OCI-LY7 (cell line): ENCODE data around the gene ZFR2. TPM values are rescaled to one million over a fixed set of nuclear protein-coding genes. Genes with fewer than 3 reads are reported as not detected.

Experiments used
- BruUV-seq: library from RNA; stranded (reverse); fragments of 400-500 nt; replicated peaks from 2 replicates; lab custom pipeline; 2021; lab: Mats Ljungman, UMichigan
- CTCF ChIA-PET: fragments of 300-600 bp; sonication (Branson Sonifier 250); formaldehyde crosslinking; loops from one replicate; lab custom pipeline; 2022; ENCODE audit warnings: antibody characterized with exemption; ENCODE audit not compliant: unreplicated experiment; lab: Charles Lee
- POLR2A ChIA-PET: fragments of 300-600 bp; sonication (Branson Sonifier 250); formaldehyde crosslinking; loops from one replicate; lab custom pipeline; 2022; ENCODE audit warnings: antibody characterized with exemption; lab: Charles Lee
- DNase-seq: peaks from one replicate; pipeline ENCODE4 v3.0.0-alpha.2; 2015; ENCODE audit warnings: low spot score
- H2AFZ ChIP-seq: fragments of 200-600 bp; sonication (generic), shearing (Covaris generic); 2 replicates; pipeline ENCODE4 v1.6.1; 2014; ENCODE audit warnings: mild to moderate bottlenecking, antibody characterized with exemption, low read length, moderate library complexity
- H3K27ac ChIP-seq: fragments of 200-600 bp; sonication (generic); 2 replicates; pipeline ENCODE4 v1.5.1; 2014; ENCODE audit warnings: mixed run types, low read depth, mild to moderate bottlenecking, moderate library complexity, low read length, inconsistent platforms; ENCODE audit not compliant: poor library complexity, severe bottlenecking
- H3K36me3 ChIP-seq: fragments of 200-600 bp; sonication (generic); 2 replicates; pipeline ENCODE4 v1.6.1; 2014; ENCODE audit warnings: mild to moderate bottlenecking, antibody characterized with exemption, low read length, moderate library complexity, mixed read lengths; ENCODE audit not compliant: insufficient read depth
- H3K4me1 ChIP-seq: fragments of 200-600 bp; sonication (generic); 2 replicates; pipeline ENCODE4 v1.5.1; 2014; ENCODE audit warnings: mild to moderate bottlenecking, low read length; ENCODE audit not compliant: insufficient read depth, poor library complexity, severe bottlenecking
- H3K4me2 ChIP-seq: fragments of 200-600 bp; sonication (generic); 2 replicates; pipeline ENCODE4 v1.6.1; 2014; ENCODE audit warnings: mild to moderate bottlenecking, low read length
- H3K4me3 ChIP-seq: fragments of 200-600 bp; sonication (generic); 2 replicates; pipeline ENCODE4 v1.5.1; 2014; ENCODE audit warnings: mild to moderate bottlenecking, low read depth, low read length; ENCODE audit not compliant: poor library complexity, severe bottlenecking
- H3K79me2 ChIP-seq: fragments of 200-600 bp; sonication (generic); 2 replicates; pipeline ENCODE4 v1.6.1; 2016; ENCODE audit warnings: low read depth, mild to moderate bottlenecking, low read length, moderate library complexity, mixed read lengths; ENCODE audit not compliant: insufficient read depth
- H3K9me2 ChIP-seq: fragments of 200-600 bp; sonication (generic); 2 replicates; pipeline ENCODE4 v1.6.1; 2016; ENCODE audit warnings: mild to moderate bottlenecking, low read length, mixed read lengths; ENCODE audit not compliant: insufficient read depth
- H3K9me3 ChIP-seq: fragments of 200-600 bp; sonication (generic); 2 replicates; pipeline ENCODE4 v1.6.1; 2014; ENCODE audit warnings: mild to moderate bottlenecking, mixed run types, low read length, mixed read lengths
- H4K20me1 ChIP-seq: fragments of 200-600 bp; sonication (generic); 2 replicates; pipeline ENCODE4 v1.6.1; 2014; ENCODE audit warnings: mild to moderate bottlenecking, antibody characterized with exemption, low read length, moderate library complexity, mixed read lengths; ENCODE audit not compliant: insufficient read depth
- EZH2phosphoT487 ChIP-seq: fragments of 200-600 bp; sonication (generic); IDR thresholded peaks from 2 replicates; pipeline ENCODE4 v1.6.1; 2018; ENCODE audit warnings: low read depth, borderline replicate concordance, mild to moderate bottlenecking, mixed run types, antibody characterized with exemption, low read length, moderate library complexity, mixed read lengths
- intact Hi-C: fragments of 100-400 bp; cut with micrococcal nuclease; formaldehyde crosslinking; loops from one replicate; pipeline ENCODE4 v1.10.0; 2022; ENCODE audit not compliant: unreplicated experiment
- total RNA-seq, 2 experiments: library from RNA; depleted of rRNA in 1 of 2; stranded (reverse); fragments of >200 nt in 1 of 2; shearing (Covaris generic) in 1 of 2; gene quantifications; 2 replicates each; pipeline ENCODE4 v1.2.3, GENCODE V29; 2014 to 2022
- TF ChIP-seq, protein P1 (sequence below): fragments of 200-600 bp; sonication (generic); conservative IDR thresholded peaks from 2 replicates; pipeline ENCODE4 v1.5.1; 2014; ENCODE audit warnings: mild to moderate bottlenecking, antibody characterized with exemption, low read length, moderate library complexity, mixed read lengths

ZFR2 gene
- total RNA-seq, 2 experiments from 2014 or later = not detected

DNA sequence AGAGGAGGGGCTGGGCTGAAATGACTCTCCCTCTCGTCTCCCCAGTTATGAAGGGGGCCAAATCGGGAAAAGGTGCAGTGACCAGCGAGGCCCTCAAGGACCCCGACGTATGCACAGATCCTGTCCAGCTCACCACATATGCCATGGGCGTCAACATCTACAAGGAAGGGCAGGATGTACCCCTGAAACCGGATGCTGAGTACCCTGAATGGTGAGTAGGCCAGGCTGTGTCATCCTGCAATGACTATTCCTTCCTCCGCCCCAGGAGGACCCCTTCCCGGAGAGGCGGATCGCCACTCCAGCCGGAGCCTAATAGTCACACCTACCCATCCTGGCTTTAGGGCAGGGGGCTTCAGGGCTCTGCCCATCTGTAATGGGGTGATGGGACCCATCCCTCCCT, 103.7 kb downstream of the ZFR2 start:
- no TSS peak for BruUV-seq
- Histone ChIP-seq H3K9me3 (no peaks in the 10 kb centered on the region), H3K4me2 (no peak overlapping the region), H3K36me3 (peaks cover 22% of the 10 kb centered on the region), H2AFZ (no peak overlapping the region), H3K4me1 (peaks cover 9% of the 10 kb centered on the region), H3K27ac (no peak overlapping the region), H3K4me3 (no peak overlapping the region), H3K9me2 (no peaks in the 10 kb centered on the region), H4K20me1 (no peaks in the 10 kb centered on the region), H3K79me2 (peaks cover 15% of the 10 kb centered on the region)
- ChIA-PET POLR2A (no interaction called here), CTCF (no interaction called here)
- DNase-seq = no peak
- TF ChIP-seq, protein P1, sequence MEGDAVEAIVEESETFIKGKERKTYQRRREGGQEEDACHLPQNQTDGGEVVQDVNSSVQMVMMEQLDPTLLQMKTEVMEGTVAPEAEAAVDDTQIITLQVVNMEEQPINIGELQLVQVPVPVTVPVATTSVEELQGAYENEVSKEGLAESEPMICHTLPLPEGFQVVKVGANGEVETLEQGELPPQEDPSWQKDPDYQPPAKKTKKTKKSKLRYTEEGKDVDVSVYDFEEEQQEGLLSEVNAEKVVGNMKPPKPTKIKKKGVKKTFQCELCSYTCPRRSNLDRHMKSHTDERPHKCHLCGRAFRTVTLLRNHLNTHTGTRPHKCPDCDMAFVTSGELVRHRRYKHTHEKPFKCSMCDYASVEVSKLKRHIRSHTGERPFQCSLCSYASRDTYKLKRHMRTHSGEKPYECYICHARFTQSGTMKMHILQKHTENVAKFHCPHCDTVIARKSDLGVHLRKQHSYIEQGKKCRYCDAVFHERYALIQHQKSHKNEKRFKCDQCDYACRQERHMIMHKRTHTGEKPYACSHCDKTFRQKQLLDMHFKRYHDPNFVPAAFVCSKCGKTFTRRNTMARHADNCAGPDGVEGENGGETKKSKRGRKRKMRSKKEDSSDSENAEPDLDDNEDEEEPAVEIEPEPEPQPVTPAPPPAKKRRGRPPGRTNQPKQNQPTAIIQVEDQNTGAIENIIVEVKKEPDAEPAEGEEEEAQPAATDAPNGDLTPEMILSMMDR = no peak
- TF ChIP-seq EZH2phosphoT487 = no peak
- intact Hi-C loops = no loop called here

DNA sequence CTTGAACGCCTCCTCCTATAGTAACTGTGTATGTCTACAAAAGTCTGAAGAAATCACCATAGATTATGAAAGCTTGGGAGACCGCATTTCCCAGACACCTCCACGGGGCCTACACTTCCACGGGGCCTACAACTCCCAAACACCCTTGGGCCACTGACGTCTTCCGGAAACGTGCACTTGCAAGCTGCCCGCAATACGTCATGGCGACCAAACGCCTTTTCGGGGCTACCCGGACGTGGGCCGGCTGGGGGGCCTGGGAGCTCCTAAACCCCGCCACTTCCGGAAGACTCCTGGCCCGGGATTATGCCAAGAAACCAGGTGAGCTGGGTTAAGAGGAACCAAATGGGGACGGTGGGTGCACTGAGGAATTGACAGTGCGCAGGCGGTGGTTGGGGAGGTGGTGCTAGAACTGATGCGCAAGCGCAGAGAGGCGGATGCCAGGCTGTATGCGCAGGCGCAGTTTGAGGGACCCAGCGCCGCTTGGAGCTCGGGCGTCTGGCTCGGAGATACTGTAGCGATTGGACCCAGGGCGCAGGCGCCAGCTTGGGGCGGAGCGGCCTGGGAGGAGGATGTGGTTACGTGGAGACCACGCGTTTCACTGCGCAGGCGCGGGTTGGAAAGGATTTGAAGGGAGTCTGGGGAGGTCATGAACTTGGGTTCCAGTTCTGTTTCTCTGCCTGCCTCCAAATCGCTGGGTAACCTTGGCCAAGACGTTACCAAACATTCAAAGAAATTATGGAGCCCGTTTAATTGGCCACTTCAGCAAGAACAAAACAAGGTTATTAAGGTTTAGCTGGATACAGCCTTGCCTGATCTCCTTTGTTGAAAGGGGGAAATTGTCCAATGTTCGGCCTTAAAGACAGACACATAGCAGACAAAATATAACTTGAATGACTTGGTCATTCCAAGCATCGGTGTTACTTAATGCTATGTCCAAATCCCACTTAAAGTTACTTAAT, 106.1 kb downstream of the ZFR2 start, which contains the start of gene MRPL54:
Gene MRPL54 (plus strand): TSS at position 182 of the 959 bp plus-strand sequence. CDS start 19 bp downstream, at position 201.
- CTCF ChIA-PET = interaction anchor here (0.5 kb wide), 1 partner anchor 296 kb away, joined by 3 read pairs; no protein-coding TSS in a partner anchor
- H4K20me1 ChIP-seq = no peaks in the 10 kb centered on the region
- BruUV-seq = TSS peak; percentile 97

More for the DNA sequence above, 106.1 kb downstream of the ZFR2 start, which contains the start of gene MRPL54:
- Histone ChIP-seq H3K9me3 (no peaks in the 10 kb centered on the region), H3K4me2 (peak within 1 kb of the TSS; percentile 89), H3K27ac (peak within 1 kb of the TSS; percentile 83), H3K4me1 (peaks cover 9% of the 10 kb centered on the region), H3K9me2 (no peaks in the 10 kb centered on the region), H3K4me3 (peak within 1 kb of the TSS; percentile 77), H3K79me2 (peaks cover 15% of the 10 kb centered on the region), H3K36me3 (peaks cover 37% of the 10 kb centered on the region), H2AFZ (peak within 1 kb of the TSS; percentile 71)
- POLR2A ChIA-PET = interaction anchor here (0.5 to 1.2 kb wide), 8 partner anchors 22 to 1437 kb away, joined by 3 to 6 read pairs (median 4); partner anchors contain the start of gene EEF2
- intact Hi-C loops = loop anchor here (5.0 kb wide), 2 partner anchors 50 to 135 kb away; partner anchors contain the start of gene CACTIN
- no peak for TF ChIP-seq EZH2phosphoT487
- TF ChIP-seq, protein P1 = no peak
- DNase-seq = peak; percentile 99
